H1 (cell line): Measurements from ENCODE around the gene SPTBN1. TPM values are rescaled to one million over a fixed set of nuclear protein-coding genes. Genes with fewer than 3 reads are reported as not detected.

Source experiments
- HDAC6 ChIP-seq: IDR thresholded peaks from one replicate; pipeline ENCODE4 v1.7.1; 2012; ENCODE audit warnings: low read depth, mild to moderate bottlenecking, inconsistent platforms, low read length, moderate library complexity
- KDM1A ChIP-seq: fragments of 200-600, 300-600 bp; sonication (generic); IDR thresholded peaks from 2 replicates; pipeline ENCODE4 v1.7.1; 2016; ENCODE audit warnings: mild to moderate bottlenecking, low read length, borderline replicate concordance
- KDM4A ChIP-seq: IDR thresholded peaks from one replicate; pipeline ENCODE4 v1.7.1; 2012; ENCODE audit warnings: low read depth, mild to moderate bottlenecking, moderate library complexity, low read length, inconsistent platforms; ENCODE audit not compliant: severe bottlenecking
- POU5F1 ChIP-seq: IDR thresholded peaks from 2 replicates; pipeline ENCODE4 v1.6.1; 2011; ENCODE audit warnings: low read depth, mild to moderate bottlenecking, low read length, moderate library complexity
- RAD21 ChIP-seq, 2 experiments: IDR thresholded peaks in 1 of 2; conservative IDR thresholded peaks in 1 of 2; 2 replicates each; pipeline ENCODE4 v1.6.1; 2011; ENCODE audit warnings: low read depth in 2 of 2, low read length in 2 of 2, improper control_type of control experiment in 1 of 2, inconsistent platforms in 1 of 2, mild to moderate bottlenecking in 1 of 2, moderate library complexity in 1 of 2
- SIN3A ChIP-seq, 2 experiments: IDR thresholded peaks in 1 of 2; conservative IDR thresholded peaks in 1 of 2; 2 replicates each; pipeline ENCODE4 v1.6.1; 2011 to 2012; ENCODE audit warnings: low read length in 2 of 2, improper control_type of control experiment in 1 of 2, low read depth in 1 of 2, mild to moderate bottlenecking in 1 of 2
- SIX5 ChIP-seq: IDR thresholded peaks from 2 replicates; pipeline ENCODE4 v1.6.1; 2011; ENCODE audit warnings: mild to moderate bottlenecking, low read depth, low read length
- SP4 ChIP-seq: IDR thresholded peaks from 2 replicates; pipeline ENCODE4 v1.6.1; 2012; ENCODE audit warnings: low read length, inconsistent platforms
- polyA plus RNA-seq, 7 experiments: library from polyadenylated mRNA; depleted of rRNA in 3 of 7; stranded (reverse) in 5 of 7; unstranded in 2 of 7; fragments of >200 nt in 5 of 7; fragments of 200-250 nt in 2 of 7; gene quantifications; 1 replicate in 5 of 7; 2 replicates in 1 of 7; 4 replicates in 1 of 7; pipeline versions ENCODE4 v1.2.1 to v1.2.3, GENCODE V29; 2011 to 2013; ENCODE audit warnings: missing spikeins in 2 of 7, mixed read lengths in 2 of 7
- total RNA-seq: library from RNA; stranded (reverse); fragmentation: NEBNext Ultra II Directional; extraction: Animal tissue kit (Norgen Biotek cat#: 25700); gene quantifications from 2 replicates; pipeline ENCODE4 v1.2.1, GENCODE V29; 2021
- TF ChIP-seq, protein P1 (sequence below): fragments of 300-600 bp; sonication (generic); IDR thresholded peaks from 2 replicates; pipeline ENCODE4 v1.7.1; 2012; ENCODE audit warnings: low read length, moderate library complexity, mild to moderate bottlenecking, inconsistent platforms; ENCODE audit not compliant: insufficient replicate concordance
- TF ChIP-seq, protein P2 (sequence below): IDR thresholded peaks from 2 replicates; pipeline ENCODE4 v1.6.1; 2011; ENCODE audit warnings: low read depth, mild to moderate bottlenecking, low read length; ENCODE audit not compliant: insufficient read depth

Gene SPTBN1
- total and polyA plus RNA-seq, 2 of the 8 experiments (the other 6 are each of a cell fraction or from before 2014, with no cell fraction given) = 31.8 to 180 TPM

DNA sequence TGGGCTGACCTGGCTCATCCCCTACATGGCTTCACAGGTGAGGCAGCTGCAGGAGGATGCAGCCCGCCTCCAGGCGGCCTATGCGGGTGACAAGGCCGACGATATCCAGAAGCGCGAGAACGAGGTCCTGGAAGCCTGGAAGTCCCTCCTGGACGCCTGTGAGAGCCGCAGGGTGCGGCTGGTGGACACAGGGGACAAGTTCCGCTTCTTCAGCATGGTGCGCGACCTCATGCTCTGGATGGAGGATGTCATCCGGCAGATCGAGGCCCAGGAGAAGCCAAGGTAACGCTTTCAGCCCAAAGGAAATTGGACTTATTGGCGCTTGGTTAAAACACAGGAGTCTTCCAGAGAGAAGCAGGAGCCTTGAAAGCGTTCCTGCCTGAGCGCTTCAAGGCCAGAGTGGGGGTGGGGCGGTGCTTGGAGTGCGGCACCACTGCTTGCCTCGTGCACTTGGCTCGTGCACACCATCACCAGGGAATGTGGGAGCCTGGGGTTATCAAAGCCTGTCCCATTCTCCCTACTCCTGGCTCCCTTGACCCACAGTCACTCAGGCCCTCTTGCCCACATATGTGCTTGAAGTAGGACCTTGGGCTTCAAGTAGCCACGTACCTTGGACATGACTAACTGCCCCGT lies 197.6 kb downstream of the SPTBN1 start (continued):
- TF ChIP-seq, protein P1, sequence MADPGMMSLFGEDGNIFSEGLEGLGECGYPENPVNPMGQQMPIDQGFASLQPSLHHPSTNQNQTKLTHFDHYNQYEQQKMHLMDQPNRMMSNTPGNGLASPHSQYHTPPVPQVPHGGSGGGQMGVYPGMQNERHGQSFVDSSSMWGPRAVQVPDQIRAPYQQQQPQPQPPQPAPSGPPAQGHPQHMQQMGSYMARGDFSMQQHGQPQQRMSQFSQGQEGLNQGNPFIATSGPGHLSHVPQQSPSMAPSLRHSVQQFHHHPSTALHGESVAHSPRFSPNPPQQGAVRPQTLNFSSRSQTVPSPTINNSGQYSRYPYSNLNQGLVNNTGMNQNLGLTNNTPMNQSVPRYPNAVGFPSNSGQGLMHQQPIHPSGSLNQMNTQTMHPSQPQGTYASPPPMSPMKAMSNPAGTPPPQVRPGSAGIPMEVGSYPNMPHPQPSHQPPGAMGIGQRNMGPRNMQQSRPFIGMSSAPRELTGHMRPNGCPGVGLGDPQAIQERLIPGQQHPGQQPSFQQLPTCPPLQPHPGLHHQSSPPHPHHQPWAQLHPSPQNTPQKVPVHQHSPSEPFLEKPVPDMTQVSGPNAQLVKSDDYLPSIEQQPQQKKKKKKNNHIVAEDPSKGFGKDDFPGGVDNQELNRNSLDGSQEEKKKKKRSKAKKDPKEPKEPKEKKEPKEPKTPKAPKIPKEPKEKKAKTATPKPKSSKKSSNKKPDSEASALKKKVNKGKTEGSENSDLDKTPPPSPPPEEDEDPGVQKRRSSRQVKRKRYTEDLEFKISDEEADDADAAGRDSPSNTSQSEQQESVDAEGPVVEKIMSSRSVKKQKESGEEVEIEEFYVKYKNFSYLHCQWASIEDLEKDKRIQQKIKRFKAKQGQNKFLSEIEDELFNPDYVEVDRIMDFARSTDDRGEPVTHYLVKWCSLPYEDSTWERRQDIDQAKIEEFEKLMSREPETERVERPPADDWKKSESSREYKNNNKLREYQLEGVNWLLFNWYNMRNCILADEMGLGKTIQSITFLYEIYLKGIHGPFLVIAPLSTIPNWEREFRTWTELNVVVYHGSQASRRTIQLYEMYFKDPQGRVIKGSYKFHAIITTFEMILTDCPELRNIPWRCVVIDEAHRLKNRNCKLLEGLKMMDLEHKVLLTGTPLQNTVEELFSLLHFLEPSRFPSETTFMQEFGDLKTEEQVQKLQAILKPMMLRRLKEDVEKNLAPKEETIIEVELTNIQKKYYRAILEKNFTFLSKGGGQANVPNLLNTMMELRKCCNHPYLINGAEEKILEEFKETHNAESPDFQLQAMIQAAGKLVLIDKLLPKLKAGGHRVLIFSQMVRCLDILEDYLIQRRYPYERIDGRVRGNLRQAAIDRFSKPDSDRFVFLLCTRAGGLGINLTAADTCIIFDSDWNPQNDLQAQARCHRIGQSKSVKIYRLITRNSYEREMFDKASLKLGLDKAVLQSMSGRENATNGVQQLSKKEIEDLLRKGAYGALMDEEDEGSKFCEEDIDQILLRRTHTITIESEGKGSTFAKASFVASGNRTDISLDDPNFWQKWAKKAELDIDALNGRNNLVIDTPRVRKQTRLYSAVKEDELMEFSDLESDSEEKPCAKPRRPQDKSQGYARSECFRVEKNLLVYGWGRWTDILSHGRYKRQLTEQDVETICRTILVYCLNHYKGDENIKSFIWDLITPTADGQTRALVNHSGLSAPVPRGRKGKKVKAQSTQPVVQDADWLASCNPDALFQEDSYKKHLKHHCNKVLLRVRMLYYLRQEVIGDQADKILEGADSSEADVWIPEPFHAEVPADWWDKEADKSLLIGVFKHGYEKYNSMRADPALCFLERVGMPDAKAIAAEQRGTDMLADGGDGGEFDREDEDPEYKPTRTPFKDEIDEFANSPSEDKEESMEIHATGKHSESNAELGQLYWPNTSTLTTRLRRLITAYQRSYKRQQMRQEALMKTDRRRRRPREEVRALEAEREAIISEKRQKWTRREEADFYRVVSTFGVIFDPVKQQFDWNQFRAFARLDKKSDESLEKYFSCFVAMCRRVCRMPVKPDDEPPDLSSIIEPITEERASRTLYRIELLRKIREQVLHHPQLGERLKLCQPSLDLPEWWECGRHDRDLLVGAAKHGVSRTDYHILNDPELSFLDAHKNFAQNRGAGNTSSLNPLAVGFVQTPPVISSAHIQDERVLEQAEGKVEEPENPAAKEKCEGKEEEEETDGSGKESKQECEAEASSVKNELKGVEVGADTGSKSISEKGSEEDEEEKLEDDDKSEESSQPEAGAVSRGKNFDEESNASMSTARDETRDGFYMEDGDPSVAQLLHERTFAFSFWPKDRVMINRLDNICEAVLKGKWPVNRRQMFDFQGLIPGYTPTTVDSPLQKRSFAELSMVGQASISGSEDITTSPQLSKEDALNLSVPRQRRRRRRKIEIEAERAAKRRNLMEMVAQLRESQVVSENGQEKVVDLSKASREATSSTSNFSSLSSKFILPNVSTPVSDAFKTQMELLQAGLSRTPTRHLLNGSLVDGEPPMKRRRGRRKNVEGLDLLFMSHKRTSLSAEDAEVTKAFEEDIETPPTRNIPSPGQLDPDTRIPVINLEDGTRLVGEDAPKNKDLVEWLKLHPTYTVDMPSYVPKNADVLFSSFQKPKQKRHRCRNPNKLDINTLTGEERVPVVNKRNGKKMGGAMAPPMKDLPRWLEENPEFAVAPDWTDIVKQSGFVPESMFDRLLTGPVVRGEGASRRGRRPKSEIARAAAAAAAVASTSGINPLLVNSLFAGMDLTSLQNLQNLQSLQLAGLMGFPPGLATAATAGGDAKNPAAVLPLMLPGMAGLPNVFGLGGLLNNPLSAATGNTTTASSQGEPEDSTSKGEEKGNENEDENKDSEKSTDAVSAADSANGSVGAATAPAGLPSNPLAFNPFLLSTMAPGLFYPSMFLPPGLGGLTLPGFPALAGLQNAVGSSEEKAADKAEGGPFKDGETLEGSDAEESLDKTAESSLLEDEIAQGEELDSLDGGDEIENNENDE = no peak
- TF ChIP-seq KDM1A = no peak
- no peak for TF ChIP-seq KDM4A
- TF ChIP-seq, protein P2, sequence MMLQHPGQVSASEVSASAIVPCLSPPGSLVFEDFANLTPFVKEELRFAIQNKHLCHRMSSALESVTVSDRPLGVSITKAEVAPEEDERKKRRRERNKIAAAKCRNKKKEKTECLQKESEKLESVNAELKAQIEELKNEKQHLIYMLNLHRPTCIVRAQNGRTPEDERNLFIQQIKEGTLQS = no peak
- no peak for TF ChIP-seq SIN3A (conservative IDR thresholded peaks at IDR 0.05 in 1 of 2, IDR thresholded peaks at IDR 0.05 in 1 of 2; ENCODE audit: low read depth in 1 of 2, low read length in 2 of 2)
- no peak for TF ChIP-seq HDAC6
- TF ChIP-seq SP4 = no peak
- no peak for TF ChIP-seq RAD21 (IDR thresholded peaks at IDR 0.05 in 1 of 2, conservative IDR thresholded peaks at IDR 0.05 in 1 of 2; ENCODE audit: low read depth in 2 of 2, low read length in 2 of 2)
- no peak for TF ChIP-seq SIX5
- no peak for TF ChIP-seq POU5F1
